ENCODE measurements around the gene CAPN11.
"Not testable (repeated sequence)": the region's sequence is repeated elsewhere in the genome, so short reads cannot be mapped to it uniquely, and the experiment has no call there.

Gene CAPN11

GRCh38 chr6:44172731-44173500 lies 14.3 kb downstream of the CAPN11 start:
- Histone ChIP-seq H3K36me3 (ENCODE audit: insufficient read depth, low read length) (no peaks in the 10 kb centered on the region), H3K27me3 (ENCODE audit: insufficient read depth, low read length) (peaks cover 10% of the 10 kb centered on the region), H3K4me1 (ENCODE audit: insufficient read depth, low read length) (no peaks in the 10 kb centered on the region), H2AFZ (ENCODE audit: low read depth, low read length) (no peak overlapping the region), H3K4me3 (ENCODE audit: low read length) (no peak overlapping the region), H3K9me3 (ENCODE audit: low read length) (no peaks in the 10 kb centered on the region)

GRCh38 chr6:44176130-44176761 lies 17.6 kb downstream of the CAPN11 start:
- H3K9me3 ChIP-seq (ENCODE audit: low read length) = no peaks in the 10 kb centered on the region
- no peaks in the 10 kb centered on the region for H3K36me3 ChIP-seq (ENCODE audit: insufficient read depth, low read length)
- H2AFZ ChIP-seq (ENCODE audit: low read depth, low read length) = no peak overlapping the region
- H3K4me3 ChIP-seq (ENCODE audit: low read length) = no peak overlapping the region
- peaks cover 1% of the 10 kb centered on the region for H3K27me3 ChIP-seq (ENCODE audit: insufficient read depth, low read length)
- no peaks in the 10 kb centered on the region for H3K4me1 ChIP-seq (ENCODE audit: insufficient read depth, low read length)

GRCh38 chr6:44176762-44177509 lies 18.3 kb downstream of the CAPN11 start:
- no peak overlapping the region for H2AFZ ChIP-seq (ENCODE audit: low read depth, low read length)
- no peaks in the 10 kb centered on the region for H3K27me3 ChIP-seq (ENCODE audit: insufficient read depth, low read length)
- no peaks in the 10 kb centered on the region for H3K36me3 ChIP-seq (ENCODE audit: insufficient read depth, low read length)
- H3K9me3 ChIP-seq (ENCODE audit: low read length) = no peaks in the 10 kb centered on the region
- no peak overlapping the region for H3K4me3 ChIP-seq (ENCODE audit: low read length)
- H3K4me1 ChIP-seq (ENCODE audit: insufficient read depth, low read length) = no peaks in the 10 kb centered on the region

GRCh38 chr6:44177691-44178423 lies 19.2 kb downstream of the CAPN11 start:
- Histone ChIP-seq H3K36me3 (ENCODE audit: insufficient read depth, low read length) (no peaks in the 10 kb centered on the region), H3K4me1 (ENCODE audit: insufficient read depth, low read length) (no peaks in the 10 kb centered on the region), H3K27me3 (ENCODE audit: insufficient read depth, low read length) (no peaks in the 10 kb centered on the region)

GRCh38 chr6:44178424-44179071 lies 19.9 kb downstream of the CAPN11 start:
- Histone ChIP-seq H3K4me3 (ENCODE audit: low read length) (no peak overlapping the region), H3K27me3 (ENCODE audit: insufficient read depth, low read length) (no peaks in the 10 kb centered on the region), H3K9me3 (ENCODE audit: low read length) (no peaks in the 10 kb centered on the region), H2AFZ (ENCODE audit: low read depth, low read length) (no peak overlapping the region), H3K36me3 (ENCODE audit: insufficient read depth, low read length) (no peaks in the 10 kb centered on the region), H3K4me1 (ENCODE audit: insufficient read depth, low read length) (no peaks in the 10 kb centered on the region)

More at GRCh38 chr6:44177691-44178423, 19.2 kb downstream of the CAPN11 start:
- H2AFZ ChIP-seq (ENCODE audit: low read depth, low read length) = no peak overlapping the region
- no peaks in the 10 kb centered on the region for H3K9me3 ChIP-seq (ENCODE audit: low read length)
- H3K4me3 ChIP-seq (ENCODE audit: low read length) = no peak overlapping the region

GRCh38 chr6:44179072-44179536 lies 20.5 kb downstream of the CAPN11 start:
- Histone ChIP-seq H3K36me3 (ENCODE audit: insufficient read depth, low read length) (no peaks in the 10 kb centered on the region), H3K27me3 (ENCODE audit: insufficient read depth, low read length) (no peaks in the 10 kb centered on the region), H3K9me3 (ENCODE audit: low read length) (no peaks in the 10 kb centered on the region), H2AFZ (ENCODE audit: low read depth, low read length) (no peak overlapping the region), H3K4me3 (ENCODE audit: low read length) (no peak overlapping the region), H3K4me1 (ENCODE audit: insufficient read depth, low read length) (no peaks in the 10 kb centered on the region)

GRCh38 chr6:44179648-44180047 lies 21.0 kb downstream of the CAPN11 start:
- Histone ChIP-seq H3K4me1 (ENCODE audit: insufficient read depth, low read length) (no peaks in the 10 kb centered on the region), H3K9me3 (ENCODE audit: low read length) (no peaks in the 10 kb centered on the region), H3K4me3 (ENCODE audit: low read length) (no peak overlapping the region), H2AFZ (ENCODE audit: low read depth, low read length) (no peak overlapping the region), H3K27me3 (ENCODE audit: insufficient read depth, low read length) (no peaks in the 10 kb centered on the region), H3K36me3 (ENCODE audit: insufficient read depth, low read length) (no peaks in the 10 kb centered on the region)

GRCh38 chr6:44180406-44180805 lies 21.8 kb downstream of the CAPN11 start:
- Histone ChIP-seq H3K27me3 (ENCODE audit: insufficient read depth, low read length) (no peaks in the 10 kb centered on the region), H2AFZ (ENCODE audit: low read depth, low read length) (no peak overlapping the region), H3K4me3 (ENCODE audit: low read length) (no peak overlapping the region), H3K9me3 (ENCODE audit: low read length) (no peaks in the 10 kb centered on the region), H3K36me3 (ENCODE audit: insufficient read depth, low read length) (no peaks in the 10 kb centered on the region), H3K4me1 (ENCODE audit: insufficient read depth, low read length) (no peaks in the 10 kb centered on the region)

GRCh38 chr6:44180886-44181285 lies 22.3 kb downstream of the CAPN11 start:
- peaks cover 2% of the 10 kb centered on the region for H3K4me1 ChIP-seq (ENCODE audit: insufficient read depth, low read length)
- no peaks in the 10 kb centered on the region for H3K36me3 ChIP-seq (ENCODE audit: insufficient read depth, low read length)
- H2AFZ ChIP-seq (ENCODE audit: low read depth, low read length) = no peak overlapping the region
- no peaks in the 10 kb centered on the region for H3K27me3 ChIP-seq (ENCODE audit: insufficient read depth, low read length)
- H3K4me3 ChIP-seq (ENCODE audit: low read length) = no peak overlapping the region
- no peaks in the 10 kb centered on the region for H3K9me3 ChIP-seq (ENCODE audit: low read length)

- not testable (repeated sequence) for H3K4me3 ChIP-seq (ENCODE audit: low read length); H3K27me3 ChIP-seq (ENCODE audit: insufficient read depth, low read length); H3K36me3 ChIP-seq (ENCODE audit: insufficient read depth, low read length); H2AFZ ChIP-seq (ENCODE audit: low read depth, low read length); H3K4me1 ChIP-seq (ENCODE audit: insufficient read depth, low read length); H3K9me3 ChIP-seq (ENCODE audit: low read length)
These were observed 23.2 kb downstream of the CAPN11 start for GRCh38 chr6:44181784-44182183.

GRCh38 chr6:44182911-44183390 lies 24.3 kb downstream of the CAPN11 start:
- no peak overlapping the region for H2AFZ ChIP-seq (ENCODE audit: low read depth, low read length)
- H3K4me1 ChIP-seq (ENCODE audit: insufficient read depth, low read length) = peaks cover 7% of the 10 kb centered on the region
- no peaks in the 10 kb centered on the region for H3K9me3 ChIP-seq (ENCODE audit: low read length)
- no peaks in the 10 kb centered on the region for H3K36me3 ChIP-seq (ENCODE audit: insufficient read depth, low read length)
- no peak overlapping the region for H3K4me3 ChIP-seq (ENCODE audit: low read length)
- H3K27me3 ChIP-seq (ENCODE audit: insufficient read depth, low read length) = no peaks in the 10 kb centered on the region

- Histone ChIP-seq H3K27me3 (ENCODE audit: insufficient read depth, low read length) (no peaks in the 10 kb centered on the region), H3K4me1 (ENCODE audit: insufficient read depth, low read length) (peaks cover 7% of the 10 kb centered on the region), H3K36me3 (ENCODE audit: insufficient read depth, low read length) (no peaks in the 10 kb centered on the region), H2AFZ (ENCODE audit: low read depth, low read length) (no peak overlapping the region), H3K4me3 (ENCODE audit: low read length) (no peak overlapping the region), H3K9me3 (ENCODE audit: low read length) (no peaks in the 10 kb centered on the region)
These were observed 25.2 kb downstream of the CAPN11 start for GRCh38 chr6:44183783-44184182.
